H1 (cell line): ENCODE results near the gene FAM83B. TPM values are rescaled to one million over a fixed set of nuclear protein-coding genes. Genes with fewer than 3 reads are reported as not detected.

Experiments
- CBX8 ChIP-seq: fragments of 300-800, 300-1000 bp; sonication (generic); IDR thresholded peaks from 2 replicates; pipeline ENCODE4 v1.7.1; 2016; ENCODE audit warnings: low read depth, low read length, borderline replicate concordance
- JUND ChIP-seq: IDR thresholded peaks from 2 replicates; pipeline ENCODE4 v1.6.1; 2011; ENCODE audit warnings: mild to moderate bottlenecking, improper control_type of control experiment, low read length
- NANOG ChIP-seq: IDR thresholded peaks from 2 replicates; pipeline ENCODE4 v1.6.1; 2011; ENCODE audit warnings: low read length, low read depth, mild to moderate bottlenecking, inconsistent platforms; ENCODE audit not compliant: insufficient read depth, poor library complexity, severe bottlenecking
- RNF2 ChIP-seq: fragments of 200-900, 300-1000 bp; sonication (generic); IDR thresholded peaks from 2 replicates; pipeline ENCODE4 v1.7.1; 2016; ENCODE audit warnings: borderline replicate concordance, low read depth, mild to moderate bottlenecking, antibody characterized with exemption, low read length; ENCODE audit not compliant: poor library complexity, severe bottlenecking; ENCODE audit errors: missing control alignments
- SIX5 ChIP-seq: IDR thresholded peaks from 2 replicates; pipeline ENCODE4 v1.6.1; 2011; ENCODE audit warnings: mild to moderate bottlenecking, low read depth, low read length
- TBP ChIP-seq: IDR thresholded peaks from 2 replicates; pipeline ENCODE4 v1.6.1; 2011; ENCODE audit warnings: low read depth, low read length, improper control_type of control experiment
- ZNF274 ChIP-seq: IDR thresholded peaks from 2 replicates; pipeline ENCODE4 v1.7.0; 2012; ENCODE audit warnings: low read length, borderline replicate concordance; ENCODE audit errors: extremely low read depth
- polyA plus RNA-seq, 7 experiments: library from polyadenylated mRNA; depleted of rRNA in 3 of 7; stranded (reverse) in 5 of 7; unstranded in 2 of 7; fragments of >200 nt in 5 of 7; fragments of 200-250 nt in 2 of 7; gene quantifications; 1 replicate in 5 of 7; 2 replicates in 1 of 7; 4 replicates in 1 of 7; pipeline versions ENCODE4 v1.2.1 to v1.2.3, GENCODE V29; 2011 to 2013; ENCODE audit warnings: missing spikeins in 2 of 7, mixed read lengths in 2 of 7
- total RNA-seq: library from RNA; stranded (reverse); fragmentation: NEBNext Ultra II Directional; extraction: Animal tissue kit (Norgen Biotek cat#: 25700); gene quantifications from 2 replicates; pipeline ENCODE4 v1.2.1, GENCODE V29; 2021
- TF ChIP-seq, protein P1 (sequence below): fragments of 300-600 bp; sonication (generic); IDR thresholded peaks from 2 replicates; pipeline ENCODE4 v1.7.1; 2012; ENCODE audit warnings: low read length, moderate library complexity, mild to moderate bottlenecking, inconsistent platforms; ENCODE audit not compliant: insufficient replicate concordance
- TF ChIP-seq, protein P2 (sequence below): IDR thresholded peaks from 2 replicates; pipeline ENCODE4 v1.6.1; 2011; ENCODE audit warnings: low read length, improper control_type of control experiment

Gene FAM83B
- total and polyA plus RNA-seq, 2 of the 8 experiments (the other 6 are each of a cell fraction or from before 2014, with no cell fraction given) = 0.71 to 5.7 TPM

DNA sequence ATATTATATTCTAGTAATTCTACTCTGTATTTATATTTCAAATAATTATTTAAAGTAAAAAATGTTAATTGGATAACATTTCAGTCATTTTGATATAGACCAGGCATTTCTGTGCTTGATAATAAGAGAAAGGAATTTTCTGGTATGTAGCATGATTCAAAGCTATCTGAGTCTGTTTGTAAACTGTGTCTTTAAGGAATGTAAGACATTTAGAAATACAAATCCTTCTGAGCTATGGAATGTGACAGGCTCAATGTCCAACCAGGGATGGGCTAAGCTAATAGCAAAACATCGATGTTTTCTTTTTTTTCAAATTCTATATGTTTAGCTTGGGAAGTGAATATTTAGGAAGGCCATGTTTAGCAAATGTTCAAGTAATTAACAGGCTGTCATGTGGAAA lies 41.5 kb upstream of the FAM83B start (continued):
- TF ChIP-seq, protein P1, sequence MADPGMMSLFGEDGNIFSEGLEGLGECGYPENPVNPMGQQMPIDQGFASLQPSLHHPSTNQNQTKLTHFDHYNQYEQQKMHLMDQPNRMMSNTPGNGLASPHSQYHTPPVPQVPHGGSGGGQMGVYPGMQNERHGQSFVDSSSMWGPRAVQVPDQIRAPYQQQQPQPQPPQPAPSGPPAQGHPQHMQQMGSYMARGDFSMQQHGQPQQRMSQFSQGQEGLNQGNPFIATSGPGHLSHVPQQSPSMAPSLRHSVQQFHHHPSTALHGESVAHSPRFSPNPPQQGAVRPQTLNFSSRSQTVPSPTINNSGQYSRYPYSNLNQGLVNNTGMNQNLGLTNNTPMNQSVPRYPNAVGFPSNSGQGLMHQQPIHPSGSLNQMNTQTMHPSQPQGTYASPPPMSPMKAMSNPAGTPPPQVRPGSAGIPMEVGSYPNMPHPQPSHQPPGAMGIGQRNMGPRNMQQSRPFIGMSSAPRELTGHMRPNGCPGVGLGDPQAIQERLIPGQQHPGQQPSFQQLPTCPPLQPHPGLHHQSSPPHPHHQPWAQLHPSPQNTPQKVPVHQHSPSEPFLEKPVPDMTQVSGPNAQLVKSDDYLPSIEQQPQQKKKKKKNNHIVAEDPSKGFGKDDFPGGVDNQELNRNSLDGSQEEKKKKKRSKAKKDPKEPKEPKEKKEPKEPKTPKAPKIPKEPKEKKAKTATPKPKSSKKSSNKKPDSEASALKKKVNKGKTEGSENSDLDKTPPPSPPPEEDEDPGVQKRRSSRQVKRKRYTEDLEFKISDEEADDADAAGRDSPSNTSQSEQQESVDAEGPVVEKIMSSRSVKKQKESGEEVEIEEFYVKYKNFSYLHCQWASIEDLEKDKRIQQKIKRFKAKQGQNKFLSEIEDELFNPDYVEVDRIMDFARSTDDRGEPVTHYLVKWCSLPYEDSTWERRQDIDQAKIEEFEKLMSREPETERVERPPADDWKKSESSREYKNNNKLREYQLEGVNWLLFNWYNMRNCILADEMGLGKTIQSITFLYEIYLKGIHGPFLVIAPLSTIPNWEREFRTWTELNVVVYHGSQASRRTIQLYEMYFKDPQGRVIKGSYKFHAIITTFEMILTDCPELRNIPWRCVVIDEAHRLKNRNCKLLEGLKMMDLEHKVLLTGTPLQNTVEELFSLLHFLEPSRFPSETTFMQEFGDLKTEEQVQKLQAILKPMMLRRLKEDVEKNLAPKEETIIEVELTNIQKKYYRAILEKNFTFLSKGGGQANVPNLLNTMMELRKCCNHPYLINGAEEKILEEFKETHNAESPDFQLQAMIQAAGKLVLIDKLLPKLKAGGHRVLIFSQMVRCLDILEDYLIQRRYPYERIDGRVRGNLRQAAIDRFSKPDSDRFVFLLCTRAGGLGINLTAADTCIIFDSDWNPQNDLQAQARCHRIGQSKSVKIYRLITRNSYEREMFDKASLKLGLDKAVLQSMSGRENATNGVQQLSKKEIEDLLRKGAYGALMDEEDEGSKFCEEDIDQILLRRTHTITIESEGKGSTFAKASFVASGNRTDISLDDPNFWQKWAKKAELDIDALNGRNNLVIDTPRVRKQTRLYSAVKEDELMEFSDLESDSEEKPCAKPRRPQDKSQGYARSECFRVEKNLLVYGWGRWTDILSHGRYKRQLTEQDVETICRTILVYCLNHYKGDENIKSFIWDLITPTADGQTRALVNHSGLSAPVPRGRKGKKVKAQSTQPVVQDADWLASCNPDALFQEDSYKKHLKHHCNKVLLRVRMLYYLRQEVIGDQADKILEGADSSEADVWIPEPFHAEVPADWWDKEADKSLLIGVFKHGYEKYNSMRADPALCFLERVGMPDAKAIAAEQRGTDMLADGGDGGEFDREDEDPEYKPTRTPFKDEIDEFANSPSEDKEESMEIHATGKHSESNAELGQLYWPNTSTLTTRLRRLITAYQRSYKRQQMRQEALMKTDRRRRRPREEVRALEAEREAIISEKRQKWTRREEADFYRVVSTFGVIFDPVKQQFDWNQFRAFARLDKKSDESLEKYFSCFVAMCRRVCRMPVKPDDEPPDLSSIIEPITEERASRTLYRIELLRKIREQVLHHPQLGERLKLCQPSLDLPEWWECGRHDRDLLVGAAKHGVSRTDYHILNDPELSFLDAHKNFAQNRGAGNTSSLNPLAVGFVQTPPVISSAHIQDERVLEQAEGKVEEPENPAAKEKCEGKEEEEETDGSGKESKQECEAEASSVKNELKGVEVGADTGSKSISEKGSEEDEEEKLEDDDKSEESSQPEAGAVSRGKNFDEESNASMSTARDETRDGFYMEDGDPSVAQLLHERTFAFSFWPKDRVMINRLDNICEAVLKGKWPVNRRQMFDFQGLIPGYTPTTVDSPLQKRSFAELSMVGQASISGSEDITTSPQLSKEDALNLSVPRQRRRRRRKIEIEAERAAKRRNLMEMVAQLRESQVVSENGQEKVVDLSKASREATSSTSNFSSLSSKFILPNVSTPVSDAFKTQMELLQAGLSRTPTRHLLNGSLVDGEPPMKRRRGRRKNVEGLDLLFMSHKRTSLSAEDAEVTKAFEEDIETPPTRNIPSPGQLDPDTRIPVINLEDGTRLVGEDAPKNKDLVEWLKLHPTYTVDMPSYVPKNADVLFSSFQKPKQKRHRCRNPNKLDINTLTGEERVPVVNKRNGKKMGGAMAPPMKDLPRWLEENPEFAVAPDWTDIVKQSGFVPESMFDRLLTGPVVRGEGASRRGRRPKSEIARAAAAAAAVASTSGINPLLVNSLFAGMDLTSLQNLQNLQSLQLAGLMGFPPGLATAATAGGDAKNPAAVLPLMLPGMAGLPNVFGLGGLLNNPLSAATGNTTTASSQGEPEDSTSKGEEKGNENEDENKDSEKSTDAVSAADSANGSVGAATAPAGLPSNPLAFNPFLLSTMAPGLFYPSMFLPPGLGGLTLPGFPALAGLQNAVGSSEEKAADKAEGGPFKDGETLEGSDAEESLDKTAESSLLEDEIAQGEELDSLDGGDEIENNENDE = no peak
- no peak for TF ChIP-seq ZNF274
- TF ChIP-seq SIX5 = no peak
- TF ChIP-seq TBP = no peak
- TF ChIP-seq JUND = no peak
- no peak for TF ChIP-seq CBX8
- no peak for TF ChIP-seq RNF2
- TF ChIP-seq, protein P2, sequence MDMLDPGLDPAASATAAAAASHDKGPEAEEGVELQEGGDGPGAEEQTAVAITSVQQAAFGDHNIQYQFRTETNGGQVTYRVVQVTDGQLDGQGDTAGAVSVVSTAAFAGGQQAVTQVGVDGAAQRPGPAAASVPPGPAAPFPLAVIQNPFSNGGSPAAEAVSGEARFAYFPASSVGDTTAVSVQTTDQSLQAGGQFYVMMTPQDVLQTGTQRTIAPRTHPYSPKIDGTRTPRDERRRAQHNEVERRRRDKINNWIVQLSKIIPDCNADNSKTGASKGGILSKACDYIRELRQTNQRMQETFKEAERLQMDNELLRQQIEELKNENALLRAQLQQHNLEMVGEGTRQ = no peak
- no peak for TF ChIP-seq NANOG
